Measurements from ENCODE around the gene CDKN1C. TPM values are rescaled to one million over a fixed set of nuclear protein-coding genes. Genes with fewer than 3 reads are reported as not detected.
A peak's percentile ranks its signal among the peaks of the same experiment; 100 is the strongest.

Gene CDKN1C
- total and polyA plus RNA-seq, 4 donors, result 2.6 to 10.2 (median 3.5) TPM

- Histone ChIP-seq H3K36me3 (ENCODE audit: control insufficient read depth in 4 of 4, insufficient read depth in 3 of 4, low read depth in 1 of 4, low read length in 3 of 4) (no peaks in the 10 kb centered on the region), H3K4me1 (ENCODE audit: control insufficient read depth in 4 of 4, insufficient read depth in 4 of 4, low read length in 3 of 4) (peaks cover 8 to 26% (median 14%) of the 10 kb centered on the region in 4 donors), H3K27ac (ENCODE audit: low read depth in 1 of 2, low read length in 2 of 2) (peak overlapping the region; percentile 87 to 91), H3K9ac (ENCODE audit: low read depth in 1 of 2, low read length in 2 of 2) (peak overlapping the region; percentile 69 to 72), H3K27me3 (ENCODE audit: control insufficient read depth in 4 of 4, insufficient read depth in 4 of 4, low read length in 3 of 4) (no peaks in the 10 kb centered on the region), H3K4me3 (ENCODE audit: low read depth in 1 of 3, low read length in 3 of 3) (peak overlapping the region; percentile 61 to 82 (median 73)), H3K9me3 (ENCODE audit: control insufficient read depth in 4 of 4, low read length in 3 of 4) (no peaks in the 10 kb centered on the region)
- DNase-seq (ENCODE audit: low spot score), result no peak
- peak; percentile 82 to 85 for TF ChIP-seq HNF4A (conservative IDR thresholded peaks at IDR 0.05)
- TF ChIP-seq EGR1 (IDR thresholded peaks at IDR 0.05; ENCODE audit: low read depth in 2 of 2), result no peak
- TF ChIP-seq YY1 (IDR thresholded peaks at IDR 0.05), result peak; percentile 63
- TF ChIP-seq HNF4G (IDR thresholded peaks at IDR 0.05), result peak; percentile 51
- peak; percentile 66 for TF ChIP-seq REST (IDR thresholded peaks at IDR 0.05)
- TF ChIP-seq SP1 (IDR thresholded peaks at IDR 0.05), result peak; percentile 60
- no peak for TF ChIP-seq FOXA2 (IDR thresholded peaks at IDR 0.05)
- TF ChIP-seq RXRA (IDR thresholded peaks at IDR 0.05), result peak; percentile 16 to 41
- peak in 1 of 2 donors; percentile 50 for TF ChIP-seq JUND (IDR thresholded peaks at IDR 0.05)
- no peak for TF ChIP-seq CTCF (IDR thresholded peaks at IDR 0.05; ENCODE audit: low read depth, low read length, missing input control)
- no peak for TF ChIP-seq GABPA (IDR thresholded peaks at IDR 0.05 in 1 of 2, conservative IDR thresholded peaks at IDR 0.05 in 1 of 2)
- TF ChIP-seq RAD21 (IDR thresholded peaks at IDR 0.05), result no peak
- 34% methylated on average over 23 of the region's 23 CpGs for WGBS
These were observed 17.5 kb upstream of the CDKN1C start for GRCh38 chr11:2902784-2903671.

- Histone ChIP-seq H3K9ac (ENCODE audit: low read depth in 1 of 2, low read length in 2 of 2) (peak overlapping the region; percentile 69 to 72), H3K4me1 (ENCODE audit: control insufficient read depth in 4 of 4, insufficient read depth in 4 of 4, low read length in 3 of 4) (peaks cover 8 to 26% (median 14%) of the 10 kb centered on the region in 4 donors), H3K4me3 (ENCODE audit: low read depth in 1 of 3, low read length in 3 of 3) (peak overlapping the region; percentile 61 to 82 (median 73)), H3K36me3 (ENCODE audit: control insufficient read depth in 4 of 4, insufficient read depth in 3 of 4, low read depth in 1 of 4, low read length in 3 of 4) (no peaks in the 10 kb centered on the region), H3K9me3 (ENCODE audit: control insufficient read depth in 4 of 4, low read length in 3 of 4) (no peaks in the 10 kb centered on the region), H3K27ac (ENCODE audit: low read depth in 1 of 2, low read length in 2 of 2) (peak overlapping the region; percentile 87 to 91), H3K27me3 (ENCODE audit: control insufficient read depth in 4 of 4, insufficient read depth in 4 of 4, low read length in 3 of 4) (no peaks in the 10 kb centered on the region)
- DNase-seq (ENCODE audit: low spot score), result peak; percentile 83
- 3% methylated on average over 58 of the region's 58 CpGs for WGBS
- TF ChIP-seq HNF4G (IDR thresholded peaks at IDR 0.05) (no peak), MAX (IDR thresholded peaks at IDR 0.05) (no peak), GABPA (IDR thresholded peaks at IDR 0.05 in 1 of 2, conservative IDR thresholded peaks at IDR 0.05 in 1 of 2) (peak in 1 of 2 donors; percentile 67), CTCF (IDR thresholded peaks at IDR 0.05; ENCODE audit: low read depth, low read length, missing input control) (no peak), FOXA1 (IDR thresholded peaks at IDR 0.05) (no peak), ZBTB33 (IDR thresholded peaks at IDR 0.05) (no peak), RXRA (IDR thresholded peaks at IDR 0.05) (peak; percentile 49 to 71), RAD21 (IDR thresholded peaks at IDR 0.05) (no peak), SP1 (IDR thresholded peaks at IDR 0.05) (peak; percentile 73), EGR1 (IDR thresholded peaks at IDR 0.05; ENCODE audit: low read depth in 2 of 2) (no peak), YY1 (IDR thresholded peaks at IDR 0.05) (peak; percentile 35), ATF3 (IDR thresholded peaks at IDR 0.05) (no peak), HNF4A (conservative IDR thresholded peaks at IDR 0.05) (peak; percentile 53 to 55)
These were observed 16.5 kb upstream of the CDKN1C start for GRCh38 chr11:2901854-2902783.

Measured in liver (tissue), 9 donors.